Astrocyte (in vitro differentiated cells and primary cell): Measurements from ENCODE around the gene QPCT. TPM values are rescaled to one million over a fixed set of nuclear protein-coding genes. Genes with fewer than 3 reads are reported as not detected.

Experiments used
- DNase-seq: peaks from one replicate; pipeline ENCODE4 v3.0.0-alpha.2; 2010; ENCODE audit warnings: low read depth
- FAIRE-seq: peaks from 2 replicates; lab custom pipeline; 2011; peaks lifted over from hg19 to GRCh38; lab: Jason Lieb, UNC
- H2AFZ ChIP-seq: 2 replicates; pipeline ENCODE4 v1.6.0; 2012; ENCODE audit warnings: low read depth, low read length, inconsistent platforms
- H3K27ac ChIP-seq: 2 replicates; pipeline ENCODE4 v1.5.1; 2011; ENCODE audit warnings: low read depth, low read length, inconsistent platforms
- H3K27me3 ChIP-seq: 2 replicates; pipeline ENCODE4 v1.6.0; 2011; ENCODE audit warnings: low read length, inconsistent platforms; ENCODE audit not compliant: insufficient read depth
- H3K36me3 ChIP-seq: 2 replicates; pipeline ENCODE4 v1.5.1; 2011; ENCODE audit warnings: low read length, inconsistent platforms; ENCODE audit not compliant: insufficient read depth
- H3K4me1 ChIP-seq: 2 replicates; pipeline ENCODE4 v1.5.1; 2011; ENCODE audit warnings: low read length, inconsistent platforms; ENCODE audit not compliant: insufficient read depth
- H3K4me2 ChIP-seq: 2 replicates; pipeline ENCODE4 v1.6.0; 2012; ENCODE audit warnings: low read length, inconsistent platforms
- H3K4me3 ChIP-seq: 2 replicates; pipeline ENCODE4 v1.5.1; 2011; ENCODE audit warnings: low read depth, mild to moderate bottlenecking, low read length, inconsistent platforms; ENCODE audit not compliant: insufficient read depth
- H3K79me2 ChIP-seq: 2 replicates; pipeline ENCODE4 v1.6.0; 2012; ENCODE audit warnings: mild to moderate bottlenecking, low read length, inconsistent platforms; ENCODE audit not compliant: insufficient read depth
- H3K9ac ChIP-seq: 2 replicates; pipeline ENCODE4 v1.6.0; 2012; ENCODE audit warnings: mild to moderate bottlenecking, low read length, inconsistent platforms
- H3K9me3 ChIP-seq: 2 replicates; pipeline ENCODE4 v1.5.1; 2012; ENCODE audit warnings: low read depth, mild to moderate bottlenecking, low read length, inconsistent platforms; ENCODE audit not compliant: insufficient read depth
- H4K20me1 ChIP-seq: 2 replicates; pipeline ENCODE4 v1.6.0; 2012; ENCODE audit warnings: low read length, inconsistent platforms; ENCODE audit not compliant: insufficient read depth
- H3K27ac Mint-ChIP-seq: one replicate; pipeline ENCODE4 v1.8.0; 2021; ENCODE audit warnings: mild to moderate bottlenecking, mixed read lengths; ENCODE audit not compliant: unreplicated experiment
- H3K27me3 Mint-ChIP-seq: one replicate; pipeline ENCODE4 v1.8.0; 2021; ENCODE audit warnings: low read depth, mixed read lengths; ENCODE audit not compliant: unreplicated experiment
- H3K36me3 Mint-ChIP-seq: one replicate; pipeline ENCODE4 v1.8.0; 2021; ENCODE audit warnings: low read depth, mixed read lengths; ENCODE audit not compliant: unreplicated experiment
- H3K4me1 Mint-ChIP-seq: one replicate; pipeline ENCODE4 v1.8.0; 2021; ENCODE audit warnings: low read depth, mixed read lengths; ENCODE audit not compliant: unreplicated experiment
- H3K4me3 Mint-ChIP-seq: one replicate; pipeline ENCODE4 v1.8.0; 2021; ENCODE audit warnings: mild to moderate bottlenecking, moderate library complexity, mixed read lengths; ENCODE audit not compliant: unreplicated experiment
- H3K9me3 Mint-ChIP-seq: one replicate; pipeline ENCODE4 v1.8.0; 2021; ENCODE audit warnings: mild to moderate bottlenecking, mixed read lengths; ENCODE audit not compliant: unreplicated experiment
- EZH2 ChIP-seq: IDR thresholded peaks from 2 replicates; pipeline ENCODE4 v1.6.1; 2012; ENCODE audit warnings: mild to moderate bottlenecking, low read length, inconsistent platforms; ENCODE audit not compliant: insufficient read depth
- total RNA-seq: library from RNA; stranded (reverse); gene quantifications from 2 replicates; pipeline ENCODE4 v1.2.1, GENCODE V29; 2021
- TF ChIP-seq, protein P1 (sequence below): IDR thresholded peaks from 2 replicates; pipeline ENCODE4 v1.5.1; 2011; ENCODE audit warnings: low read depth, mild to moderate bottlenecking, inconsistent platforms, low read length, moderate library complexity; ENCODE audit not compliant: insufficient read depth

Gene QPCT
- total RNA-seq, 1 donor from 2014 or later = 23.1 TPM

DNA sequence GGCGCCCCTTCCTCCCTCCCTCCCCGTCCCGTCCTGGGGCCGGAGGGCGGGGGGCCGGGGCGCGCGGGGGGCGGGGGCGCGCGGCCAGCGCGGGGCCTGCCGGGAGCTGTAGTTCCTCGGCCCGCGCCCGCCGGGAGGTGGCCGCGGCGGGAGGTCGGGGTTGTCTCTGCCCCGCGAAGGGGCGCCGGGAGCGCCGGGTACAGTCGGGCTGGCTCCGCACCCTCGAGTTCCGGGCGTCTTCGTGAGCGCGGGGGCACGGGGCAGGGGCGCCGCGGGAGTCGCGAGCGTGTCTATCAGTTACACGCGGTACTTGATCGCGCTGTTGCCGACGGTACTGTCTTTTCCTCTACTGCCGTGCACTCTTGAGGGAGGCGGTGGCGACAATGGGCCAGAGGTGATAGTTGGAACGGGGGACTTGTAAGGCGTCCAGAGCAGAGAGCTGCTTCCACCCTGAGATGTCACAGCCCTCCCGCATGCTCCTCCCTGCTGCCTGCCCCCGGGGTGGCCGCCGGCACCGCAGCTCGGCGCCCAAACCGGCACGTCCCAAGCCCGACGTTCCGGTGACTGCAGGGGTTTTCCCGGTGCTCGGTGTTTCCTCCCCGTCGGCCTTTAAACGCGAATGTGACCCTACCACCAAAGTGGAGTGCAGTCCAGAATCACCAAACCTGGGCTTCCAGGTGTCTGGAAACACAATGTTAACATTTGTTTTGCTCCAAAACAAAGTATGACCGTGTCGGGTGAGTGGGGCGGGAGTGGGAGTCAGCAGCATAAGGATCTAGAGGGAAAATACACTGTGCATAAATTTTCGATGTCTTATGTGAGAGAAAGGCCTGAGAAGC, 19.4 kb upstream of the QPCT start, which contains the start of gene PRKD3:
Gene PRKD3, minus strand, starts transcription at position 48 of the 839 bp plus-strand sequence. CDS start 8,309 bp downstream, outside the sequence.
- H3K4me3 Mint-ChIP-seq = peak within 1 kb of the TSS; percentile 99

DNA sequence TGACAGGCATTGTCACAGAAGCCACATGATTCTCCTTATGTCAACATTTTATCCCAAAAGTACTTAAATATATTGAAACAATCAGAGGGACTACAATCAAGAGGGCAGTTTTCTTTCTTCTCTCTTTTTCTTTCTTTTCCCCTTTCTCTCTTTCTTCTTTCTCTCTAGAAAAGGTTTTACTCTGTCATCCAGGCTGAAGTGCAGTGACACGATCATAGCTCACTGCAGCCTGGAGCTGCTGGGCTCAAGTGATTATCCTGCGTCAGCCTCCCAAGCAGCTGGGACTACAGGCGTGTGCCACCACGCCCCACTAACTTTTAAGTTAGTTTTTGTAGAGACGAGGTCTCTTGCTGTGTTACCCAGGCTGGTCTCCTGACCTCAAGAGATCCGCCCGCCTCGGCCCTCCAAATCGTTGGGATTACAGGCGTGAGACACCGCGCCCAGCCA, 18.8 kb upstream of the QPCT start:
- no peaks in the 10 kb centered on the region for H3K36me3 ChIP-seq
- Mint-ChIP-seq H3K36me3 (no peaks in the 10 kb centered on the region), H3K4me3 (peak overlapping the region; percentile 86), H3K27ac (no peak overlapping the region), H3K4me1 (peaks cover 22% of the 10 kb centered on the region), H3K9me3 (no peaks in the 10 kb centered on the region), H3K27me3 (peaks cover 2% of the 10 kb centered on the region)
- peak overlapping the region; percentile 79 for H3K4me3 ChIP-seq
- H4K20me1 ChIP-seq = peaks cover 16% of the 10 kb centered on the region
- peaks cover 36% of the 10 kb centered on the region for H3K79me2 ChIP-seq
- DNase-seq (no peak), FAIRE-seq (no peak)
- no peaks in the 10 kb centered on the region for H3K9me3 ChIP-seq
- peaks cover 4% of the 10 kb centered on the region for H3K4me1 ChIP-seq
- peak overlapping the region; percentile 90 for H3K9ac ChIP-seq
- H2AFZ ChIP-seq = peak overlapping the region; percentile 99
- TF ChIP-seq, protein P1, sequence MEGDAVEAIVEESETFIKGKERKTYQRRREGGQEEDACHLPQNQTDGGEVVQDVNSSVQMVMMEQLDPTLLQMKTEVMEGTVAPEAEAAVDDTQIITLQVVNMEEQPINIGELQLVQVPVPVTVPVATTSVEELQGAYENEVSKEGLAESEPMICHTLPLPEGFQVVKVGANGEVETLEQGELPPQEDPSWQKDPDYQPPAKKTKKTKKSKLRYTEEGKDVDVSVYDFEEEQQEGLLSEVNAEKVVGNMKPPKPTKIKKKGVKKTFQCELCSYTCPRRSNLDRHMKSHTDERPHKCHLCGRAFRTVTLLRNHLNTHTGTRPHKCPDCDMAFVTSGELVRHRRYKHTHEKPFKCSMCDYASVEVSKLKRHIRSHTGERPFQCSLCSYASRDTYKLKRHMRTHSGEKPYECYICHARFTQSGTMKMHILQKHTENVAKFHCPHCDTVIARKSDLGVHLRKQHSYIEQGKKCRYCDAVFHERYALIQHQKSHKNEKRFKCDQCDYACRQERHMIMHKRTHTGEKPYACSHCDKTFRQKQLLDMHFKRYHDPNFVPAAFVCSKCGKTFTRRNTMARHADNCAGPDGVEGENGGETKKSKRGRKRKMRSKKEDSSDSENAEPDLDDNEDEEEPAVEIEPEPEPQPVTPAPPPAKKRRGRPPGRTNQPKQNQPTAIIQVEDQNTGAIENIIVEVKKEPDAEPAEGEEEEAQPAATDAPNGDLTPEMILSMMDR = no peak
- no peak for TF ChIP-seq EZH2
- H3K27me3 ChIP-seq = no peaks in the 10 kb centered on the region
- peak overlapping the region; percentile 89 for H3K4me2 ChIP-seq
- H3K27ac ChIP-seq = no peak overlapping the region

More for the DNA sequence above, 19.4 kb upstream of the QPCT start, which contains the start of gene PRKD3:
- Histone ChIP-seq H3K9ac (peak within 1 kb of the TSS; percentile 90), H4K20me1 (peaks cover 22% of the 10 kb centered on the region), H3K36me3 (no peaks in the 10 kb centered on the region), H3K27me3 (no peaks in the 10 kb centered on the region), H2AFZ (peak within 1 kb of the TSS; percentile 99), H3K9me3 (no peaks in the 10 kb centered on the region), H3K4me1 (peaks cover 4% of the 10 kb centered on the region), H3K79me2 (peaks cover 42% of the 10 kb centered on the region), H3K27ac (peak within 1 kb of the TSS; percentile 75), H3K4me2 (peak within 1 kb of the TSS; percentile 92), H3K4me3 (peak within 1 kb of the TSS; percentile 94)
- DNase-seq (peak; percentile 38), FAIRE-seq (no peak)
- Mint-ChIP-seq H3K4me1 (peaks cover 22% of the 10 kb centered on the region), H3K27ac (peak within 1 kb of the TSS; percentile 97), H3K27me3 (no peaks in the 10 kb centered on the region), H3K36me3 (no peaks in the 10 kb centered on the region), H3K9me3 (no peaks in the 10 kb centered on the region)
- no peak for TF ChIP-seq EZH2
- TF ChIP-seq, protein P1 = no peak
